ENCODE results near the gene HSPA12A. TPM values are rescaled to one million over a fixed set of nuclear protein-coding genes. Genes with fewer than 3 reads are reported as not detected.

HSPA12A gene
- total RNA-seq, 1 experiment from 2014 or later, result 2.4 TPM

DNA sequence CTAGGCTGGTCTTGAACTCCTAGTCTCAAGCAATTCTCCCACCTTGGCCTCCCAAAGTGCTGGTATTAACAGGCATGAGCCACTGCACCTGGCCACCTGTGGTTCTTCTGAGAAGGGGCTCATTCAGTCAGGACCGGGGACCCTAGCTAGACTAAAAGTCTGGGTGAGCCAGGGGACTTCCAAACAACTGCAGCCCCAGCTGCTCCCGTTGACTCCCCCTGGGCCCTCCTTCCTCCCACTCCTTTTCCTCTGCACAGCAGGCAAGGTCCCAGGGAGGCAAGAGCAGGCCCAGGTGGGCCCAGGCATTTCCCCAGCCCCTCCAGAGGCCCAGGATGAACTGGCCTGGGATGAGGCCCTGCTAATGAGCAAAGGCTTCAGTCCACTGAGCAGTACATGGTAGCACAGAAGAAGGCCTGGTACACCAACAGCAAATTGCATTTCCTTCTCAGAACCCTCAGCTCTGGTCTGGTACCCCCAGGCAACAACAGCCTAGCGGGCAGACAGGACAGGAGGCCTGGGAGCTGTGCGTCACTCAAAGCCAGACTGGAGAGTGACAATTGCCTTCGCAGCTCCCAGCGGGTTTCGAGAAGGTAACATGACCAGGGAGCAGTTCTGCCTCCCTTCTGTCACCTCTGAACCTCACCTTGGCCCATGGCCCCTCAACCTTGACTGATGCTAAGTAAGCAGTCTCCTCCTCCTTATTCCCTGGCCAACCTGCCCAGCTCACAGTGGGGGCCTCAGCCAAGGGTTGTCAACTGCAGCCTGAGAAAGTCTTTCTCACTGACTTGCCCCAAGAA lies 30.7 kb upstream of the HSPA12A start:
- Mint-ChIP-seq H3K4me3 (ENCODE audit: low read depth, unreplicated experiment) (no peak overlapping the region), H3K27me3 (ENCODE audit: unreplicated experiment) (no peaks in the 10 kb centered on the region), H3K9me3 (ENCODE audit: low read depth, unreplicated experiment) (no peaks in the 10 kb centered on the region), H3K4me1 (ENCODE audit: low read depth, unreplicated experiment) (peaks cover 7% of the 10 kb centered on the region), H3K36me3 (ENCODE audit: insufficient read depth, unreplicated experiment) (no peaks in the 10 kb centered on the region), H3K27ac (ENCODE audit: unreplicated experiment) (no peak overlapping the region)
- CTCF ChIA-PET, result no interaction called here
- no peak for DNase-seq
- TF ChIP-seq, protein P1, sequence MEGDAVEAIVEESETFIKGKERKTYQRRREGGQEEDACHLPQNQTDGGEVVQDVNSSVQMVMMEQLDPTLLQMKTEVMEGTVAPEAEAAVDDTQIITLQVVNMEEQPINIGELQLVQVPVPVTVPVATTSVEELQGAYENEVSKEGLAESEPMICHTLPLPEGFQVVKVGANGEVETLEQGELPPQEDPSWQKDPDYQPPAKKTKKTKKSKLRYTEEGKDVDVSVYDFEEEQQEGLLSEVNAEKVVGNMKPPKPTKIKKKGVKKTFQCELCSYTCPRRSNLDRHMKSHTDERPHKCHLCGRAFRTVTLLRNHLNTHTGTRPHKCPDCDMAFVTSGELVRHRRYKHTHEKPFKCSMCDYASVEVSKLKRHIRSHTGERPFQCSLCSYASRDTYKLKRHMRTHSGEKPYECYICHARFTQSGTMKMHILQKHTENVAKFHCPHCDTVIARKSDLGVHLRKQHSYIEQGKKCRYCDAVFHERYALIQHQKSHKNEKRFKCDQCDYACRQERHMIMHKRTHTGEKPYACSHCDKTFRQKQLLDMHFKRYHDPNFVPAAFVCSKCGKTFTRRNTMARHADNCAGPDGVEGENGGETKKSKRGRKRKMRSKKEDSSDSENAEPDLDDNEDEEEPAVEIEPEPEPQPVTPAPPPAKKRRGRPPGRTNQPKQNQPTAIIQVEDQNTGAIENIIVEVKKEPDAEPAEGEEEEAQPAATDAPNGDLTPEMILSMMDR (IDR thresholded peaks at IDR 0.05; ENCODE audit: unreplicated experiment), result no peak
- BruUV-seq (replicated peaks), result no TSS peak
- intact Hi-C loops (cut with micrococcal nuclease; ENCODE audit: unreplicated experiment), result no loop called here

DNA sequence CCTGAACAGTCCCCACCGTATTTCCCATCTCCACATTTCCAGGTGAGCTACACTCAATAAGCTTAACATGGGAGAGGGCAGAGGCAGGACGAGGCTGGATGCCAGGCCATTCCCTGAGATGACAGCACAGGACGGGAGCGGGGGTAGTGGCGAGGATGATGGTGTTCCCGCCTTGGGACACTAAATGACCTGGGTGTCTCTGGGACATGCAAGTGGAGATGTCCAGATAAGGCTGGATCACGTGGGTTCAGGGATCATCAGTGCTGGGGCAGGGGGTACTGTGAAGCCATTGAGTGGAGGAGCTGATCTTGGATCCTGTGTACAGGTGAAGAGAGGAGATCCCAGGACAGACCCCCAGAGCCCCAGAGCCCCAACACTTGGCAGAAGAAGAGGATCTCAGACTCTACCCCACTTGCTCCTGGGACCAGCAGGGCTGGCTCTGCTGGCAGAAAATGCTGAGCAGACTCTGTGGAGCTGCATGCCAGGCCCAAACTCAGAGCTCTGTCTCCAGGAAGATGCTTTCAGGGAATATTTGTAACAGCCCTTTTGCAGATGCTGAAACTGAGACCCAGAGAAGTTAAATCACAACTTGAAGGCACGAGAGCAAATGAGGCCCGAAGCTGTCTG lies 29.7 kb upstream of the HSPA12A start:
- H3K36me3 Mint-ChIP-seq (ENCODE audit: insufficient read depth, unreplicated experiment), result no peaks in the 10 kb centered on the region
- peaks cover 7% of the 10 kb centered on the region for H3K4me1 Mint-ChIP-seq (ENCODE audit: low read depth, unreplicated experiment)
- intact Hi-C loops (cut with micrococcal nuclease; ENCODE audit: unreplicated experiment), result no loop called here
- CTCF ChIA-PET, result no interaction called here
- no peak overlapping the region for H3K4me3 Mint-ChIP-seq (ENCODE audit: low read depth, unreplicated experiment)
- TF ChIP-seq, protein P1 (IDR thresholded peaks at IDR 0.05; ENCODE audit: unreplicated experiment), result no peak
- H3K27ac Mint-ChIP-seq (ENCODE audit: unreplicated experiment), result no peak overlapping the region
- BruUV-seq (replicated peaks), result no TSS peak
- H3K9me3 Mint-ChIP-seq (ENCODE audit: low read depth, unreplicated experiment), result no peaks in the 10 kb centered on the region
- DNase-seq, result no peak
- H3K27me3 Mint-ChIP-seq (ENCODE audit: unreplicated experiment), result no peaks in the 10 kb centered on the region

DNA sequence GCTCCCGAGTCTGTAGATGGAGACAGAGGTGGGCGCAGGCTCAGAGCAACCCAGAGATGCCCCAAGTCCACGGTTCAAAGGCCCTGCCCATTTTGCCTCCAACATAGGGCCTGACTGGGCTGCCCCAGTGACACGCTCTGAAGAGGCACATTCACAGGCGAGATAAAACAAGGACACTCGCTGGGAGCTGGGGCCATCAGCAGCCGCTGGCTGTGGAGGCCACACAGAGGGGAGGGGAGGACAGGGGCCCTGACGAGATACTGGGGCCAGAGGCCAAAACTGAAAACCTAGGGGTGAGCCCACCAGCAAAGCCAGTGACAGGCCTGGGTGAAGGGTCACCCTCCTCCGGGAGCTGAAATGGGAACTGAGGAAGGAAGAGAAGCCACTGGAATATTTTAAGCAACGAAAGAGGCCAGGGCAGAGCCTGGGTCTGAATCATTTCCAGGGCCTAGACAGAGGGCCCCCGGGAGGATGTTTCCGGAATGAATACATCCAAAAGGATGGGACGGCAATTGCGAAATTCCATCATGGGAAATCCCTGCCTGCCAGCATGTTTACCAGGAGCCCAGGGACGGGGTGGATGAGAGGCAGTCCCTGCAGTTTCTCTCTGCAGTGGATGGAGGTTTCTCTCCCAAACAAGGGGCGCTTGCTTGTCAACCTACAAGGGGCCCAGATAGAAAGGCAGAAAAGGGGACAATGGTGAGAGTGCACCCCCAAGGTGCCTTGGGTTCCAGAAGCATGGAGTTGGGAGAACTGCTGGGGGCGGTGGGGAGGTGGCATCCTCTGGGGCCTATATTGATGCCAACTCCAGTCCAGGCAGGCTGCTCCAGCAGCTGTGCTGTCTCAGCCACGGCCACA lies 29.0 kb upstream of the HSPA12A start:
- Mint-ChIP-seq H3K27me3 (ENCODE audit: unreplicated experiment) (no peaks in the 10 kb centered on the region), H3K9me3 (ENCODE audit: low read depth, unreplicated experiment) (no peaks in the 10 kb centered on the region), H3K36me3 (ENCODE audit: insufficient read depth, unreplicated experiment) (no peaks in the 10 kb centered on the region), H3K4me3 (ENCODE audit: low read depth, unreplicated experiment) (no peak overlapping the region), H3K4me1 (ENCODE audit: low read depth, unreplicated experiment) (peaks cover 7% of the 10 kb centered on the region), H3K27ac (ENCODE audit: unreplicated experiment) (no peak overlapping the region)
- TF ChIP-seq, protein P1 (IDR thresholded peaks at IDR 0.05; ENCODE audit: unreplicated experiment), result no peak
- CTCF ChIA-PET, result no interaction called here
- no TSS peak for BruUV-seq (replicated peaks)
- no peak for DNase-seq
- intact Hi-C loops (cut with micrococcal nuclease; ENCODE audit: unreplicated experiment), result no loop called here

DNA sequence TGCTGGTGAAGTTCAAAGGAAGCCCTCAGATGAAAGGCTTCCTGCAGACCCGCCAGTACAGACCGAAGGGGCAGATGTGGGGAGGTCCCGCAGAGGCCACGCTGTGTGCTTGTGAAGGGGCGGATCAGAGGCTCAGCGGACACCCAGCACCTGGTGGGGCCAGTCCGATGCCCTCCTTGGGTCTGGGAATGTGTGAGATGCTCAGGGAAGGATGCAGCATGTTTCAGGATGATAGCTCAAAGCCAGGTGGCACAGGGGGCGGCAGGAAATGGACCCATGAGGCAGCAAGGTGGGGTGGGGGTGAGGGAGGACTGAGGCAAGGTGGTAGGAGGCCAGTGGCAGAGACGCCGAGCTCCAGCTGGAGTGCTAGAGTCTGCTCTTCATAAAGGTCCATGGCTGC lies 27.9 kb upstream of the HSPA12A start:
- intact Hi-C loops (cut with micrococcal nuclease; ENCODE audit: unreplicated experiment), result no loop called here
- Mint-ChIP-seq H3K9me3 (ENCODE audit: low read depth, unreplicated experiment) (no peaks in the 10 kb centered on the region), H3K36me3 (ENCODE audit: insufficient read depth, unreplicated experiment) (no peaks in the 10 kb centered on the region), H3K27ac (ENCODE audit: unreplicated experiment) (no peak overlapping the region), H3K4me1 (ENCODE audit: low read depth, unreplicated experiment) (peaks cover 7% of the 10 kb centered on the region), H3K27me3 (ENCODE audit: unreplicated experiment) (no peaks in the 10 kb centered on the region), H3K4me3 (ENCODE audit: low read depth, unreplicated experiment) (no peak overlapping the region)
- DNase-seq, result no peak
- CTCF ChIA-PET, result no interaction called here
- no TSS peak for BruUV-seq (replicated peaks)
- TF ChIP-seq, protein P1 (IDR thresholded peaks at IDR 0.05; ENCODE audit: unreplicated experiment), result no peak
